K562 (cell line): ENCODE results near the gene CD4. TPM values are rescaled to one million over a fixed set of nuclear protein-coding genes. Genes with fewer than 3 reads are reported as not detected.

Experiments
- ATAC-seq: fragments of 200-7000 bp; cut with Tn5 transposase; 3 replicates; pipeline ENCODE4 v1.9.1; 2020; ENCODE audit warnings: moderate library complexity
- BruUV-seq: library from RNA; stranded (reverse); fragments of 400-500 nt; replicated peaks from 2 replicates; lab custom pipeline; 2021; lab: Mats Ljungman, UMichigan
- CTCF ChIA-PET: fragments of 300-600 bp; formaldehyde crosslinking; extraction: SDS; loops from one replicate; lab custom pipeline; 2021; ENCODE audit warnings: low intra/inter-chr PET ratio; lab: Yijun Ruan, JAX
- POLR2A ChIA-PET: fragments of 300-600, 350-650 bp; sonication (Branson Sonifier 250); formaldehyde crosslinking; extraction: SDS; loops from one replicate; lab custom pipeline; 2021; ENCODE audit warnings: antibody characterized with exemption, inconsistent platforms; lab: Yijun Ruan, JAX
- DNase-seq, 4 experiments: peaks; one replicate each; pipeline versions ENCODE4 v3.0.0 to v3.0.0-alpha.2; 2011 to 2018; ENCODE audit warnings: low spot score in 3 of 4, mixed read lengths in 3 of 4; ENCODE audit errors: extremely low read depth in 1 of 4
- FAIRE-seq: peaks from 2 replicates; lab custom pipeline; 2011; peaks lifted over from hg19 to GRCh38; lab: Jason Lieb, UNC
- H2AFZ ChIP-seq: 2 replicates; pipeline ENCODE4 v1.6.0; 2011; ENCODE audit warnings: low read depth, low read length, control low read depth, inconsistent platforms
- H3K27ac ChIP-seq: fragments of 200-600 bp; 3 replicates; pipeline ENCODE4 v1.8.0; 2011; ENCODE audit warnings: low read depth, mild to moderate bottlenecking, control low read depth, inconsistent platforms, low read length, moderate library complexity, mixed read lengths; ENCODE audit errors: extremely low read depth
- H3K27me3 ChIP-seq, 2 experiments: fragments of 300-600 bp in 1 of 2; 2 replicates in 1 of 2; 3 replicates in 1 of 2; pipeline versions ENCODE4 v1.6.0 to v1.8.0; 2011; ENCODE audit warnings: inconsistent platforms in 2 of 2, low read length in 2 of 2, mild to moderate bottlenecking in 1 of 2, mixed read lengths in 1 of 2, moderate library complexity in 1 of 2; ENCODE audit not compliant: control insufficient read depth in 2 of 2, insufficient read depth in 2 of 2
- H3K36me3 ChIP-seq: fragments of 300-600 bp; 3 replicates; pipeline ENCODE4 v1.8.0; 2011; ENCODE audit warnings: mild to moderate bottlenecking, low read length, inconsistent platforms; ENCODE audit not compliant: control insufficient read depth, insufficient read depth
- H3K4me1 ChIP-seq, 2 experiments: fragments of 200-600 bp in 1 of 2; replicated peaks in 1 of 2; 2 replicates in 1 of 2; 3 replicates in 1 of 2; pipeline versions ENCODE4 v1.5.1 to v1.8.0; 2011; ENCODE audit warnings: inconsistent platforms in 2 of 2, low read length in 2 of 2, mild to moderate bottlenecking in 1 of 2, mixed read lengths in 1 of 2, moderate library complexity in 1 of 2; ENCODE audit not compliant: control insufficient read depth in 2 of 2, insufficient read depth in 2 of 2
- H3K4me2 ChIP-seq: 2 replicates; pipeline ENCODE4 v1.6.1; 2011; ENCODE audit warnings: low read length, control low read depth, inconsistent platforms, mixed read lengths; ENCODE audit not compliant: insufficient read depth
- H3K4me3 ChIP-seq: fragments of 200-600 bp; sonication (generic), shearing (Covaris generic); 2 replicates; pipeline ENCODE4 v1.5.1; 2016; ENCODE audit warnings: control low read depth, inconsistent platforms
- H3K79me2 ChIP-seq: fragments of 200-600 bp; 3 replicates; pipeline ENCODE4 v1.8.0; 2011; ENCODE audit warnings: low read length, inconsistent platforms; ENCODE audit not compliant: control insufficient read depth, insufficient read depth
- H3K9ac ChIP-seq, 2 experiments: 2 replicates each; pipeline versions ENCODE4 v1.6.0 to v1.6.1; 2011; ENCODE audit warnings: low read depth in 2 of 2, low read length in 2 of 2, control low read depth in 1 of 2, inconsistent platforms in 1 of 2, mild to moderate bottlenecking in 1 of 2, mixed read lengths in 1 of 2; ENCODE audit not compliant: insufficient read depth in 1 of 2
- H3K9me1 ChIP-seq: one replicate; pipeline ENCODE4 v1.6.0; 2011; ENCODE audit warnings: inconsistent platforms, mild to moderate bottlenecking, low read length, moderate library complexity; ENCODE audit not compliant: control insufficient read depth, insufficient read depth
- H3K9me3 ChIP-seq: replicated peaks from 2 replicates; pipeline ENCODE4 v1.5.1; 2011; ENCODE audit warnings: low read depth, low read length, inconsistent platforms; ENCODE audit not compliant: control insufficient read depth, insufficient read depth
- H4K20me1 ChIP-seq: replicated peaks from 2 replicates; pipeline ENCODE4 v1.6.1; 2011; ENCODE audit warnings: low read length, inconsistent platforms, mixed read lengths; ENCODE audit not compliant: control insufficient read depth, insufficient read depth
- BDP1 ChIP-seq: IDR thresholded peaks from 3 replicates; pipeline ENCODE4 v1.6.1; 2011; ENCODE audit not compliant: insufficient read length, insufficient read depth
- ERF ChIP-seq: fragments of 450-650 bp; formaldehyde crosslinking; IDR thresholded peaks from 2 replicates; pipeline ENCODE4 v1.4.0; 2020; ENCODE audit warnings: mild to moderate bottlenecking, mixed read lengths
- FOS ChIP-seq: IDR thresholded peaks from 3 replicates; pipeline ENCODE4 v1.6.1; 2011; ENCODE audit not compliant: insufficient read length; ENCODE audit errors: extremely low read depth
- GTF2F1 ChIP-seq: IDR thresholded peaks from 2 replicates; pipeline ENCODE4 v1.6.1; 2011; ENCODE audit warnings: low read depth, low read length, improper control_type of control experiment
- HBP1 ChIP-seq: fragments of 450-650 bp; formaldehyde crosslinking; IDR thresholded peaks from 2 replicates; pipeline ENCODE4 v1.4.0; 2022; ENCODE audit warnings: missing genetic modification characterization
- HLTF ChIP-seq: fragments of 450-650 bp; IDR thresholded peaks from 2 replicates; pipeline ENCODE4 v1.6.1; 2016
- MYBL2 ChIP-seq, 2 experiments: fragments of 450-650 bp in 1 of 2; sonication (generic) in 1 of 2; formaldehyde crosslinking in 1 of 2; IDR thresholded peaks; 2 replicates each; pipeline versions ENCODE4 v1.6.1 to v1.8.1; 2017 to 2022; ENCODE audit warnings: borderline replicate concordance in 1 of 2, inconsistent platforms in 1 of 2, low read depth in 1 of 2, mild to moderate bottlenecking in 1 of 2, missing genetic modification reagents in 1 of 2, moderate library complexity in 1 of 2
- NCOA4 ChIP-seq: fragments of 450-650 bp; IDR thresholded peaks from 2 replicates; pipeline ENCODE4 v1.6.1; 2018; ENCODE audit warnings: mild to moderate bottlenecking; ENCODE audit not compliant: partially characterized antibody
- POLR2B ChIP-seq: fragments of 450-650 bp; IDR thresholded peaks from 2 replicates; pipeline ENCODE4 v1.6.1; 2018; ENCODE audit warnings: low read depth; ENCODE audit not compliant: partially characterized antibody
- SRF ChIP-seq, 2 experiments: fragments of 250-450, 450-650 bp in 1 of 2; sonication (Bioruptor Pico) in 1 of 2; sonication (generic) in 1 of 2; formaldehyde crosslinking; IDR thresholded peaks; 2 replicates each; pipeline versions ENCODE4 v1.5.0 to v1.5.1; 2020 to 2022; ENCODE audit warnings: mild to moderate bottlenecking in 1 of 2, missing genetic modification reagents in 1 of 2
- TCF15 ChIP-seq: fragments of 250-450 bp; sonication (Bioruptor Pico); IDR thresholded peaks from 2 replicates; pipeline ENCODE4 v1.8.0; 2022; ENCODE audit warnings: moderate library complexity, mild to moderate bottlenecking, inconsistent platforms
- ZBTB34 ChIP-seq: fragments of 250-450 bp; sonication (Bioruptor Pico); IDR thresholded peaks from 2 replicates; pipeline ENCODE4 v1.8.0; 2021; ENCODE audit warnings: mild to moderate bottlenecking, moderate library complexity
- ZNF655 ChIP-seq: fragments of 250-450 bp; sonication (Bioruptor Pico); IDR thresholded peaks from 2 replicates; pipeline ENCODE4 v1.5.0; 2021
- WGBS: fragments of 100-300 bp; shearing (Covaris generic); methylation state at CpG from one replicate; pipeline ENCODE4 v1.1.6; 2016; ENCODE audit warnings: low coverage, mixed read lengths; ENCODE audit not compliant: insufficient coverage; ENCODE audit errors: missing lambda C conversion rate; 5-methylcytosine and 5-hydroxymethylcytosine counted together
- in situ Hi-C: fragments of 300-500 bp; cut with MboI; formaldehyde crosslinking; loops from 4 replicates; pipeline ENCODE4 v1.15.0; 2018; ENCODE audit warnings: inconsistent platforms, mixed read lengths
- intact Hi-C: fragments of 100-400 bp; cut with micrococcal nuclease; formaldehyde crosslinking; loops from 2 replicates; pipeline ENCODE4 v1.14.2; 2022
- polyA plus RNA-seq, 8 experiments: library from polyadenylated mRNA; depleted of rRNA in 4 of 8; stranded (reverse) in 5 of 8; unstranded in 3 of 8; fragments of >200 nt; fragmentation: Nextera tagmentation in 2 of 8; fragmentation: Illumina TruSeq in 1 of 8; extraction: Ambion mirVana in 2 of 8; extraction: Trizol in 1 of 8; gene quantifications; 2 replicates each; pipeline versions ENCODE4 v1.2.1 to v1.2.3, GENCODE V29; 2011 to 2014; ENCODE audit warnings: inconsistent platforms in 1 of 8, missing spikeins in 1 of 8
- total RNA-seq, 7 experiments: library from RNA; depleted of rRNA in 6 of 7; stranded (reverse); fragments of >200 nt in 6 of 7; fragmentation: Illumina TruSeq in 2 of 7; extraction: Trizol in 2 of 7; gene quantifications; 2 replicates each; pipeline versions ENCODE4 v1.2.1 to v1.2.3, GENCODE V29; 2011 to 2021; ENCODE audit warnings: low replicate concordance in 1 of 7

The CD4 gene
- total and polyA plus RNA-seq, 9 of the 15 experiments (the other 6 are each of a cell fraction or from before 2014, with no cell fraction given): 0.06 to 0.27 (median 0.09) TPM; not detected in 5

- no TSS peak for BruUV-seq
- DNase-seq (peak; percentile 87 to 95 (median 90)), ATAC-seq (peak; percentile 86), FAIRE-seq (peak; percentile 100)
- CTCF ChIA-PET: no interaction called here
- peak overlapping the region; percentile 65 for H3K27ac ChIP-seq
- H3K9me3 ChIP-seq: no peaks in the 10 kb centered on the region
- no peaks in the 10 kb centered on the region for H4K20me1 ChIP-seq
- peaks cover 9% of the 10 kb centered on the region; the same call in 2 of the 3 replicates for H3K36me3 ChIP-seq
- H3K4me1 ChIP-seq: peaks cover 24 to 29% of the 10 kb centered on the region in 2 experiments; a peak in 4 of 5 replicates
- H3K4me2 ChIP-seq: peak overlapping the region; percentile 36
- intact Hi-C loops (no loop called here), in situ Hi-C loops (no loop called here)
- H3K9ac ChIP-seq: peak overlapping the region; percentile 28 to 42; a peak in 3 of 4 replicates
- peaks cover 24% of the 10 kb centered on the region for H3K79me2 ChIP-seq
- no peaks in the 10 kb centered on the region for H3K9me1 ChIP-seq
- H2AFZ ChIP-seq: peak overlapping the region; percentile 48
- no peaks in the 10 kb centered on the region for H3K27me3 ChIP-seq
- 0% methylated on average over 7 of the region's 16 CpGs for WGBS
- no peak overlapping the region for H3K4me3 ChIP-seq
- POLR2A ChIA-PET: interaction anchor here (1.0 to 1.5 kb wide), 4 partner anchors 10 to 29 kb away, joined by 3 to 6 read pairs (median 4); partner anchors contain the start of gene MLF2
- TF ChIP-seq ZNF655 (CRISPR knock-in tag): no peak
- peak; percentile 89 for TF ChIP-seq MYBL2 (IDR thresholded peaks at IDR 0.05; ENCODE audit: low read depth)
- TF ChIP-seq MYBL2 (CRISPR knock-in tag; IDR thresholded peaks at IDR 0.05; ENCODE audit: borderline replicate concordance): no peak
- TF ChIP-seq BDP1: no peak
- TF ChIP-seq FOS: peak; percentile 82
- TF ChIP-seq ZBTB34 (CRISPR knock-in tag): no peak
- peak; percentile 4 for TF ChIP-seq POLR2B
- TF ChIP-seq SRF (CRISPR knock-in tag; IDR thresholded peaks at IDR 0.05): peak; percentile 98 to 100
- peak; percentile 73; the same call in 1 of the 2 replicates for TF ChIP-seq HLTF
- TF ChIP-seq HBP1 (CRISPR knock-in tag): 0 out of 2 replicates have a peak, but pooled peaks have one; percentile 7
- TF ChIP-seq TCF15: no peak
- no peak for TF ChIP-seq NCOA4
- peak; percentile 51; the same call in 1 of the 2 replicates for TF ChIP-seq GTF2F1
- TF ChIP-seq ERF (CRISPR knock-in tag): no peak
Measured at GRCh38 chr12:6764011-6764828, 25.1 kb upstream of the CD4 start.
